GM18499 (cell line): ENCODE measurements around the gene STK17B.

Experiments used
- ATAC-seq: cut with Tn5 transposase; IDR thresholded peaks from one replicate; pipeline ENCODE4 v1.9.1; 2021; ENCODE audit warnings: moderate number of reproducible peaks; ENCODE audit not compliant: insufficient read depth, unreplicated experiment

STK17B gene

GRCh38 chr2:196162586-196163175, 8.7 kb downstream of the STK17B start:
- ATAC-seq, result no peak

- no peak for ATAC-seq
Measured at GRCh38 chr2:196160946-196161345, 10.4 kb downstream of the STK17B start.

- ATAC-seq, result peak; percentile 64
Measured at GRCh38 chr2:196160101-196160500, 11.3 kb downstream of the STK17B start.

GRCh38 chr2:196159221-196159892, 12.0 kb downstream of the STK17B start:
- no peak for ATAC-seq

GRCh38 chr2:196155575-196155974, 15.8 kb downstream of the STK17B start:
- ATAC-seq, result no peak

GRCh38 chr2:196153480-196153879, 17.9 kb downstream of the STK17B start:
- no peak for ATAC-seq

- ATAC-seq, result peak; percentile 41
Measured at GRCh38 chr2:196149948-196150347, 21.4 kb downstream of the STK17B start.

GRCh38 chr2:196148736-196149135, 22.6 kb downstream of the STK17B start:
- ATAC-seq, result no peak

- no peak for ATAC-seq
Measured at GRCh38 chr2:196145256-196145655, 26.1 kb downstream of the STK17B start.

GRCh38 chr2:196144513-196145126, 26.8 kb downstream of the STK17B start:
- no peak for ATAC-seq

GRCh38 chr2:196143730-196144131, 27.6 kb downstream of the STK17B start:
- no peak for ATAC-seq

GRCh38 chr2:196142825-196143224, 28.6 kb downstream of the STK17B start:
- ATAC-seq, result no peak

- no peak for ATAC-seq
Measured at GRCh38 chr2:196140213-196140612, 31.2 kb downstream of the STK17B start.

- ATAC-seq, result no peak
Measured at GRCh38 chr2:196137271-196137670, 34.1 kb downstream of the STK17B start.

- no peak for ATAC-seq
Measured at GRCh38 chr2:196136151-196136550, 35.2 kb downstream of the STK17B start.

GRCh38 chr2:196131949-196132925, 39.1 kb downstream of the STK17B start:
- no peak for ATAC-seq

GRCh38 chr2:196131384-196131937, 39.9 kb downstream of the STK17B start:
- no peak for ATAC-seq

GRCh38 chr2:196130039-196130825, 41.1 kb downstream of the STK17B start:
- no peak for ATAC-seq

GRCh38 chr2:196128749-196129148, 42.6 kb downstream of the STK17B start:
- ATAC-seq, result no peak

GRCh38 chr2:196125596-196125995, 45.8 kb downstream of the STK17B start:
- no peak for ATAC-seq
